H9 (cell line): ENCODE measurements around the gene DENND1A. TPM values are rescaled to one million over a fixed set of nuclear protein-coding genes. Genes with fewer than 3 reads are reported as not detected.

Experiments used
- DNase-seq: peaks from one replicate; pipeline ENCODE4 v3.0.0-alpha.2; 2017
- H2AFZ ChIP-seq: one replicate; pipeline ENCODE4 v1.6.1; 2013; ENCODE audit warnings: mild to moderate bottlenecking, low read length, control low read depth, moderate library complexity
- H2AK5ac ChIP-seq: 2 replicates; pipeline ENCODE4 v1.6.1; 2013; ENCODE audit warnings: low read length, control low read depth, mixed read lengths; ENCODE audit not compliant: insufficient read length
- H2BK120ac ChIP-seq: one replicate; pipeline ENCODE4 v1.6.1; 2013; ENCODE audit warnings: low read depth, mild to moderate bottlenecking, low read length, control low read depth, inconsistent platforms; ENCODE audit not compliant: poor library complexity, severe bottlenecking
- H2BK12ac ChIP-seq: 2 replicates; pipeline ENCODE4 v1.6.1; 2013; ENCODE audit warnings: low read length, control low read depth, mixed read lengths, low read depth; ENCODE audit not compliant: insufficient read length
- H2BK15ac ChIP-seq: 2 replicates; pipeline ENCODE4 v1.6.1; 2013; ENCODE audit warnings: low read depth, low read length, control low read depth
- H2BK20ac ChIP-seq: one replicate; pipeline ENCODE4 v1.6.1; 2013; ENCODE audit warnings: low read depth, mild to moderate bottlenecking, low read length, control low read depth, inconsistent platforms; ENCODE audit not compliant: poor library complexity, severe bottlenecking
- H2BK5ac ChIP-seq: 2 replicates; pipeline ENCODE4 v1.6.1; 2013; ENCODE audit warnings: low read length, control low read depth, mixed read lengths; ENCODE audit not compliant: insufficient read length
- H3K14ac ChIP-seq: 2 replicates; pipeline ENCODE4 v1.6.1; 2013; ENCODE audit warnings: low read length, control low read depth; ENCODE audit not compliant: insufficient read depth
- H3K18ac ChIP-seq: 2 replicates; pipeline ENCODE4 v1.6.1; 2013; ENCODE audit warnings: low read depth, mild to moderate bottlenecking, mixed read lengths, low read length, control low read depth; ENCODE audit not compliant: insufficient read length
- H3K23ac ChIP-seq: 2 replicates; pipeline ENCODE4 v1.6.1; 2013; ENCODE audit warnings: low read length, control low read depth, mixed read lengths, low read depth; ENCODE audit not compliant: insufficient read length
- H3K23me2 ChIP-seq: 2 replicates; pipeline ENCODE4 v1.6.1; 2013; ENCODE audit warnings: low read depth, mild to moderate bottlenecking, mixed read lengths, low read length, control low read depth; ENCODE audit not compliant: insufficient read length, poor library complexity, severe bottlenecking
- H3K27ac ChIP-seq: 2 replicates; pipeline ENCODE4 v1.5.1; 2013; ENCODE audit warnings: low read length, control low read depth, mixed read lengths, low read depth; ENCODE audit not compliant: insufficient read length
- H3K27me3 ChIP-seq: 2 replicates; pipeline ENCODE4 v1.6.1; 2013; ENCODE audit warnings: low read length, control low read depth, inconsistent platforms; ENCODE audit not compliant: insufficient read depth
- H3K4ac ChIP-seq: 2 replicates; pipeline ENCODE4 v1.6.1; 2013; ENCODE audit warnings: low read depth, mild to moderate bottlenecking, control low read depth, inconsistent platforms, low read length, moderate library complexity
- H3K4me1 ChIP-seq: 2 replicates; pipeline ENCODE4 v1.6.1; 2013; ENCODE audit warnings: low read length, control low read depth, inconsistent platforms; ENCODE audit not compliant: insufficient read depth
- H3K4me2 ChIP-seq: 2 replicates; pipeline ENCODE4 v1.6.1; 2013; ENCODE audit warnings: low read length, control low read depth, mixed read lengths; ENCODE audit not compliant: insufficient read length, insufficient read depth
- H3K56ac ChIP-seq: 2 replicates; pipeline ENCODE4 v1.6.1; 2013; ENCODE audit warnings: low read depth, mild to moderate bottlenecking, mixed read lengths, low read length, control low read depth; ENCODE audit not compliant: insufficient read length
- H3K79me1 ChIP-seq: 2 replicates; pipeline ENCODE4 v1.6.1; 2013; ENCODE audit warnings: low read depth, mild to moderate bottlenecking, moderate library complexity, low read length, control low read depth, inconsistent platforms; ENCODE audit not compliant: insufficient read depth, poor library complexity, severe bottlenecking
- H3K79me2 ChIP-seq: 2 replicates; pipeline ENCODE4 v1.6.1; 2013; ENCODE audit warnings: low read length, control low read depth, inconsistent platforms; ENCODE audit not compliant: insufficient read depth
- H3K9ac ChIP-seq: 2 replicates; pipeline ENCODE4 v1.6.1; 2013; ENCODE audit warnings: low read length, control low read depth, mixed read lengths; ENCODE audit not compliant: insufficient read length; ENCODE audit errors: extremely low read depth
- H3K9me3 ChIP-seq: one replicate; pipeline ENCODE4 v1.6.1; 2013; ENCODE audit warnings: low read depth, low read length, inconsistent platforms; ENCODE audit not compliant: control insufficient read depth
- H3T11ph ChIP-seq: one replicate; pipeline ENCODE4 v1.6.1; 2013; ENCODE audit warnings: mild to moderate bottlenecking, low read length, control low read depth, inconsistent platforms
- H4K20me1 ChIP-seq: one replicate; pipeline ENCODE4 v1.6.1; 2013; ENCODE audit not compliant: control insufficient read depth, insufficient read length, insufficient read depth
- H4K5ac ChIP-seq: 2 replicates; pipeline ENCODE4 v1.6.1; 2013; ENCODE audit warnings: low read depth, mild to moderate bottlenecking, mixed read lengths, low read length, control low read depth; ENCODE audit not compliant: insufficient read length
- H4K8ac ChIP-seq: replicated peaks from 2 replicates; pipeline ENCODE4 v1.6.1; 2013; ENCODE audit warnings: low read length, control low read depth, mixed read lengths, low read depth; ENCODE audit not compliant: insufficient read length
- H4K91ac ChIP-seq: 2 replicates; pipeline ENCODE4 v1.6.1; 2013; ENCODE audit warnings: low read depth, mild to moderate bottlenecking, moderate library complexity, mixed read lengths, low read length, control low read depth; ENCODE audit not compliant: insufficient read length
- H3K27ac Mint-ChIP-seq, 3 experiments: 2 replicates in 2 of 3; 3 replicates in 1 of 3; pipeline ENCODE4 v1.8.0; 2020 to 2021; ENCODE audit warnings: mixed read lengths in 3 of 3, mild to moderate bottlenecking in 1 of 3, moderate library complexity in 1 of 3
- H3K27me3 Mint-ChIP-seq: 2 replicates; pipeline ENCODE4 v1.8.0; 2021; ENCODE audit warnings: low read depth, mild to moderate bottlenecking, moderate library complexity, mixed read lengths
- H3K36me3 Mint-ChIP-seq, 3 experiments: 2 replicates in 2 of 3; 3 replicates in 1 of 3; pipeline ENCODE4 v1.8.0; 2020 to 2021; ENCODE audit warnings: low read depth in 3 of 3, mixed read lengths in 3 of 3; ENCODE audit not compliant: insufficient read depth in 1 of 3
- H3K4me1 Mint-ChIP-seq, 2 experiments: 2 replicates each; pipeline ENCODE4 v1.8.0; 2020; ENCODE audit warnings: mixed read lengths in 2 of 2
- H3K4me3 Mint-ChIP-seq, 2 experiments: 2 replicates in 1 of 2; 3 replicates in 1 of 2; pipeline ENCODE4 v1.8.0; 2020 to 2021; ENCODE audit warnings: mild to moderate bottlenecking in 2 of 2, mixed read lengths in 2 of 2, moderate library complexity in 1 of 2
- H3K9me3 Mint-ChIP-seq, 2 experiments: 2 replicates in 1 of 2; 3 replicates in 1 of 2; pipeline ENCODE4 v1.8.0; 2020; ENCODE audit warnings: mild to moderate bottlenecking in 2 of 2, mixed read lengths in 2 of 2, moderate library complexity in 1 of 2
- CTCF ChIP-seq: fragments of 200-600 bp; sonication (generic); conservative IDR thresholded peaks from 3 replicates; pipeline ENCODE4 v1.8.0; 2021; ENCODE audit warnings: antibody characterized with exemption, mild to moderate bottlenecking
- WGBS: extraction: QIAGEN DNeasy Blood & Tissue Kit; methylation state at CpG from one replicate; pipeline ENCODE4 v1.1.7; 2013; ENCODE audit warnings: missing lambda C conversion rate, low lambda C conversion rate, mixed read lengths; ENCODE audit not compliant: insufficient read length; ENCODE audit errors: extremely low coverage; 5-methylcytosine and 5-hydroxymethylcytosine counted together
- total RNA-seq: library from RNA; stranded (reverse); gene quantifications from 2 replicates; pipeline ENCODE4 v1.2.1, GENCODE V29; 2021

The DENND1A gene
- total RNA-seq, 1 experiment from 2014 or later = 20.4 TPM

- H3K27ac Mint-ChIP-seq = no peak overlapping the region; a peak in 2 of 7 replicates
- no peak overlapping the region for H2AFZ ChIP-seq
These were observed 251.7 kb downstream of the DENND1A start for GRCh38 chr9:123678038-123678877.

More at GRCh38 chr9:123678038-123678877, 251.7 kb downstream of the DENND1A start:
- H3K4ac ChIP-seq = no peak overlapping the region
- H3K9me3 ChIP-seq = no peaks in the 10 kb centered on the region
- H2BK15ac ChIP-seq = no peak overlapping the region
- H4K91ac ChIP-seq = no peak overlapping the region
- no peak overlapping the region for H2AK5ac ChIP-seq
- H2BK5ac ChIP-seq = no peak overlapping the region
- H3K4me2 ChIP-seq = no peak overlapping the region
- no peak overlapping the region for H3K18ac ChIP-seq
- H3K23me2 ChIP-seq = no peaks in the 10 kb centered on the region
- peaks cover 14 to 18% of the 10 kb centered on the region in 2 experiments for H3K9me3 Mint-ChIP-seq
- H3K4me1 Mint-ChIP-seq = no peaks in the 10 kb centered on the region; a peak in 1 of 4 replicates
- no peak overlapping the region for H3K4me3 Mint-ChIP-seq
- no peak overlapping the region for H3K56ac ChIP-seq
- H3K27me3 Mint-ChIP-seq = peaks cover 1% of the 10 kb centered on the region; the same call in 1 of the 2 replicates
- DNase-seq = no peak
- H3K27me3 ChIP-seq = no peaks in the 10 kb centered on the region
- no peak for TF ChIP-seq CTCF
- no peak overlapping the region for H3T11ph ChIP-seq
- H2BK20ac ChIP-seq = no peak overlapping the region
- H3K79me1 ChIP-seq = no peaks in the 10 kb centered on the region
- no peak overlapping the region for H3K14ac ChIP-seq
- no peak overlapping the region for H3K9ac ChIP-seq
- no peak overlapping the region for H2BK120ac ChIP-seq
- H2BK12ac ChIP-seq = no peak overlapping the region
- no peak overlapping the region for H4K5ac ChIP-seq
- no peak overlapping the region for H3K27ac ChIP-seq
- H3K4me1 ChIP-seq = no peaks in the 10 kb centered on the region
- no peak overlapping the region for H4K8ac ChIP-seq
- no CpG with 5 or more reads among the region's 15 CpGs for WGBS
- no peaks in the 10 kb centered on the region for H3K79me2 ChIP-seq
- H3K36me3 Mint-ChIP-seq = peaks cover 15 to 42% (median 36%) of the 10 kb centered on the region in 3 experiments
- H4K20me1 ChIP-seq = no peaks in the 10 kb centered on the region
- H3K23ac ChIP-seq = no peak overlapping the region
